Measurements from ENCODE around the gene CBL.

The CBL gene

GRCh38 chr11:119346605-119347004 is 140.5 kb downstream of the CBL start, which contains the start of gene MFRP:
Gene MFRP, minus strand, starts transcription at chr11:119346705. Its CDS starts 192 bp downstream, at chr11:119346513.
- DNase-seq (ENCODE audit: low read depth, low spot score): no peak

- DNase-seq (ENCODE audit: low read depth, low spot score): no peak
Observed at GRCh38 chr11:119347242-119347641, 141.1 kb downstream of the CBL start.

DNA sequence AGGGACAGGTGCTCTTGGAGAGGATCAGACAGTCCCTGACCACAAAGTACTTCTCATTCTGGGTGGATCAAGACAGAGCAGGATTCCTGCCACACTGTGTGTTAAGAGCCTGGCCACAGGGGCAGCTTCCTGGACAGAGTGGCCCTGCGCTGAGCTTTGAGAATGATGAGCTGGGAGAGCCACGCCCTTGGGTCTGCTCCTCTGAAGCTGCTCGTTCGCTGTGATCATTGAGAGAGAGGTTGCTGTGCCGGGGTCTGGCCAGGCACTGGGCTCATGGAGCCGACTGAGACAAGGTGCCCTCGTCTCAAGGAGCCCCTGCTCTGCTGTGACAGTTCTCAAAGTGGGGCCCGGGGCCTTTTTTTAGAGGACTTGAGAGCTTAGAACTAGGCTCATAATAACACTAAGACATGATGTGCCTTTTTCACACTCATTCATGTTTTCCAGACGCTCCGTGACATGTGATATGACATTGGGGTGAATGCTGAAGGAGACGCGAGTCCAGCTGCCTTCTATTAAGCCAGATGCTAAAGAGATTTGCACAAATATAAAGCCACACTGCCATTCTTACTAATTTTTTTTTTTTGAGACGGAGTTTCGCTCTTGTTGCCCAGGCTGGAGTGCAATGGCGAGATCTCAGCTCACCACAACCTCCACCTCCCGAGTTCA is 141.9 kb downstream of the CBL start:
- DNase-seq (ENCODE audit: low read depth, low spot score): no peak

DNA sequence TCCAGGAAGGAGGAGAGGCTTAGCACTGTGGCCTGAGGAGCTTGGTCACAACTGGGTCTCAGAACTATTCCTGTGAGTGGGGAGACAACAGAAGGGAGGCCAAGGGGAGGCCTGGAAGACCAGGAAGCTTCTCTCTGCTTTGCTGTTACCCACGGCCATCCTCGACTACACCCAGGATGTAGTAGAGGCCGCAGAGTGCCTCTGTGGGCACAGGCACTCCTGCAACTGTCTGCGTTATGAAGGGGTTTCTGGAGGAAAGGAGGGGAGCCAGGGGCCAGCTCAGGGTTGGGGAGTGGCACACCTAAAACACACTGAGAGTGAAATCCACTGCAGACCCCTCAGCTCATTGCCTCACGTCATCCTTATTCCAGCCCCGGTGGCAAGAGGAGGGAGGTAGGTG is 144.2 kb downstream of the CBL start:
- DNase-seq (ENCODE audit: low read depth, low spot score): no peak

- no peak for DNase-seq (ENCODE audit: low read depth, low spot score)
Observed at GRCh38 chr11:119351232-119351631, 145.1 kb downstream of the CBL start.

DNA sequence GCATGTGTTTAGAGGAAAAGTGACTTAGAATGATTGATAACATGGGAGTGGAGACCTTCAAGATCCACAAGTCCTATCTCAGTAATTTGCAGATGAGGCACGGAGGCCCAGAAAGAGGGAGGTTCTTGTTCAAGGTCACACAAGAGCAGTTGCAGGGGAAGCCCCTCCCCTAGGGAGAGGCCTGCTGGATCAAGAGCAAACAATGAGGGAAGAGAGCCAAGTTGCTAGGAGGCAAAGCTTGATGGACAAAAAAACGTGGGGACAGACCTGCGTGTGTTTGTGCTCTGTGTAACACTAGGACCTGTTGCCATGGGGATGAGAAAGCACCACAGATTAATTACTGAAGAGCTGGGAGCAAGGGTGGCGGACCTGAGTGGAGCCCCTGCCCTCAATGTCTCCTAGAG is 146.7 kb downstream of the CBL start:
- no peak for DNase-seq (ENCODE audit: low read depth, low spot score)

GRCh38 chr11:119355091-119355843 is 149.1 kb downstream of the CBL start:
- no peak for DNase-seq (ENCODE audit: low read depth, low spot score)

GRCh38 chr11:119356349-119357031 is 150.4 kb downstream of the CBL start:
- peak; percentile 47 for DNase-seq (ENCODE audit: low read depth, low spot score)

GRCh38 chr11:119357074-119357473 is 150.9 kb downstream of the CBL start:
- no peak for DNase-seq (ENCODE audit: low read depth, low spot score)
